GM18861 (cell line): Measurements from ENCODE around the gene POLR2J3.
A peak's percentile ranks its signal among the peaks of the same experiment; 100 is the strongest.
"Not testable (repeated sequence)": the region's sequence is repeated elsewhere in the genome, so short reads cannot be mapped to it uniquely, and the experiment has no call there.

Experiments
- ATAC-seq: cut with Tn5 transposase; IDR thresholded peaks from one replicate; pipeline ENCODE4 v1.9.1; 2021; ENCODE audit not compliant: unreplicated experiment

Gene POLR2J3

DNA sequence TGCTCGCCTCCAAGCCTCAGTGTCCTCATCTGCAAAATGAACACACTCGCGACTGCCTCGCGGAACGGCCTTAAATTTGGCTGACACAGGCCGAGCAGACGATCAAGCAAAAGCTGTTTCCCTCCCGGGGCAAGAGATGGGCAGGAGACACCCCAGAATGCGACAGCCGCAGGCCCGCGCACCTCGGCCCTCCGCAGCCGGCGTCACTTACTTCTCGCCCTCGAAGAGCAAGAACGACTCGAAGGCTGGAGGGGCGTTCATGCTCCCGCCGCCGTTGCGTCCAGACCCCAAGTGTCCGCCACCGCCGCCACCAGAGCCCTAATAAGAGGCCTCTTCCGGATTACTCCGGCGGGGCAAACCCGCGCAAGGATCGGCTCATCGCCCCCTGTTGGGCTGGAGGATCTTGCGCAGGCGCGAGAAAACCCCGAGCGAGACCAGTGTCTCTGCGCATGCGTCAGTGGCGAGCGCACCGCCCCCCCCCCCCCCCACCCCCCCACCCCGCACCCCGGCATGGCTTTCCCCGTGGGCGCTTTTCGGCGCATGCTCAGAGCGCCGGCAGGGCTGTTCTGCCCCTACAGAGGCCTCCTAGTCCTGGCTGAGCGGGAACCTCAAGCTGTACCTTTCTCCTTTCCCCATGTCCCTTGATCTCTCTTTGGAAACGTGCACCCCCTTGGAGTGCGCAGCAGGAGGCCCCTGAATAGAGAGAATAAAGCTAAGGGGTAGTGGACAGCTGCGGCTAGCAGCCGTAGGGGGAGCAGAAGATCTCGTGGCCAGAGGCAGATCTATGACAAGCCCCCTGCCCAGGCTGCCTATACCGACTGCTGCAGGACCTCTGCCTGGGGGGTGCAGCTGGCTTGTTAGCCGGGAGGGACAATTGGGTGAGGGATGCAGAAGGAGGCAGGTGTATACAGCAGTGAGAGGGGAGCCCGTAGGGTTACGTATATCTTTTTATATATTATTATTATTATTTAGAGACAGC lies at the start of gene POLR2J3:
Gene POLR2J3, minus strand, starts transcription at position 323 of the 979 bp plus-strand sequence. Its CDS starts 62 bp downstream, at position 261.
- ATAC-seq: peak; percentile 92

DNA sequence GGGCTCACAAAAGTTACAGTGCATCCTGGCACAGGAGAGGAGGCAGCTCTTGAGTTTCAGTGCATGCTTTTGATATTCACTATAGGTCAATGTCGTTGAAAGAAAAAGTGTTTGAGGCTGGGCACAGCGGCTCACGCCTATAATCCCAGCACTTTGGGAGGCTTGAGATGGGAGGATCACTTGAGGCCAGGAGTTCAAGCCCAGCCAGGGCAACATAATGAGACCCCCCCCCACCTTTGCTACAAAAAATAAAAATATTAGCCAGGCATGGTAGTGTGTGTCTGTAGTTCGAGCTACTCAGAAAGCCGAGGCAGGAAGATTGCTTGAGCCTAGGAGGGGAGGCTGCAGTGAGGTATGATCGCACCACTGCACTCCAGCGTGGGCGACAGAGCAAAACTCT lies 45.7 kb upstream of the POLR2J3 start:
- ATAC-seq: not testable (repeated sequence)

DNA sequence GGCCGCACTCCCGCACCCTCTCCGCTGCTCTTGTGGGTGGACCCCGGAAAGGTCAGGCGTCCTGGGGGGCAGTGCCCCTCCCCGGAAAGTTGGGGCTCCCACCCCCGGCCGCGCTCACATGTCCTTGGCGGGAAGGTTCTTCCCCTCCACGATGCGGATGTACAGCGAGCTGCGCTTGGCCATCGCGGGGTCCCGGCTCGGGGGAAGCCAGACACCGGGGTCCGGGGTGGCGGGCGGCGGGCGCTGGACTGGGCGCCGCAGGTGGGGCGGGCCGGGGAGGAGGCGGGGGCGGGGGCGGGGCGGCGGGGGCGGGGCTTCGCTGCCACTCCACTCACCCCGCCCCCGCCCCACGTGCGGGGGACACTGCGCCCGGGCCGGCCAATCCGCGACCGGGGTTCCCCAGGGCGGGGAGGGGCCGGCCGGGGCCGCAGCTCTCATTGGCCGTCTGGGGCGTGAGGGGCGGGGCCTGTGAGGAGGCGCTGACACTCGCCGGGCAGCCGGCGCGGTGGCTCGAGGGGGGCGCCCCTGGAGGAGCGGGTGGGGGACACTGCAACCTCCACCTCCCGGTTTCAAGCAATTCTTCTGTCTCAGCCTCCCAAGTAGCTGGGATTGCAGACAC lies 44.2 kb upstream of the POLR2J3 start, which contains the start of gene RASA4:
Gene RASA4, minus strand, starts transcription at position 250 of the 619 bp plus-strand sequence. Its CDS starts 67 bp downstream, at position 183.
- peak; percentile 31 for ATAC-seq

DNA sequence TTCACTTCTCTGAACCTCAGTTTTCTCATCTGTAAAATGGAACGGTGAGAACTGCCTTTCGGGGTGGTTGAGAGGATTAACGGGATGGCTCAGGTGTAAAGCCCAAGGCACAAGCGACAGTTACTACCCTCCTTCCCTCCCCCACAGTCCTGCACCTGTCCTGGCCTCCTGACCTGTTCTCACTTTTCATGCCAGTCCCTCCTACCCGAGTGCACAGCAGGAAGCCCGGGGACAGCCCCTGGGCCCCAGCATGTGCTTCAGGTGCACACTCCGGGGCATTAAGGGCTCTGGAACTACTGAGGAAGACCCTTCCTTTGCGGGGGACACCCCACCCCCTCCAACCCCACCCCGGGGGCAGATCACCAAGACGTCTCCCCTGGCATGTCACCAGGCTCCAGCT lies 43.5 kb upstream of the POLR2J3 start:
- ATAC-seq: not testable (repeated sequence)

DNA sequence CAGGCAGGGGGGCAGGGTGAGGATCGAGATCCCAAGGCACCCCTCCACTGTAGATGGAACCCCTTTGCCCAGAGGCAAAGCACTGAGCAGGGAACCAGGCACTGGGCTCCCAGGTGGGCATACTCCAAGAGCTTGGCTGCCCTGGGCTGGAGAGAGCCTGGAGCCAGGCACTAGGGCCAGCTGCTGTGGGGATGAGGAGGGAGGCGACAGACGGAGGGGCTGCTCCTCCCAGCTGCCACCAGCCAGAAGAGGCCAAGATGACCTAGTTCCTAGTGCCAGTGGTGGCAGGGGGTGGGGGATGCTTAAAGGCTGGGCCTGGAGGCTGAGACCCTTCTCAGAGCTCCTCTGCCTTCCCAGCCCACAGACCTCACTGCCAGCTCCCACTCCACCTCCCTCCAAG lies 42.5 kb upstream of the POLR2J3 start:
- ATAC-seq: not testable (repeated sequence)

DNA sequence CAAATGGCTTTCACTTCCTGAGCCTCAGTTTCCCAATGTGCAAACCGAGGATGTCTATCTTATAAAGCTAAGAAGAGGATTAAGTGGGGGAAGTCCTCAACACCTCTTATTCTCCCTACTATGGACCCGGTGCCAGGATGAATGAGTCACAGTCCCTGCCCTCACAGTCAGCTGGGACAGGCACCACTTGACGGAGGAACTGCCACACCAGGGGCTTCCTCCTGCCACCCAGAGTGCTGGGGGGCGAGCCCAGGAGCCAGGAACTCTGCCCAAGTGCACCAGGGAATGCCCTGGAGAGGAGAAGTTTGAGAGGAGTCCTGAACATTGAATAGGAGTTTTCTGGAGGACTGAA lies 41.9 kb upstream of the POLR2J3 start:
- ATAC-seq: peak; percentile 17

DNA sequence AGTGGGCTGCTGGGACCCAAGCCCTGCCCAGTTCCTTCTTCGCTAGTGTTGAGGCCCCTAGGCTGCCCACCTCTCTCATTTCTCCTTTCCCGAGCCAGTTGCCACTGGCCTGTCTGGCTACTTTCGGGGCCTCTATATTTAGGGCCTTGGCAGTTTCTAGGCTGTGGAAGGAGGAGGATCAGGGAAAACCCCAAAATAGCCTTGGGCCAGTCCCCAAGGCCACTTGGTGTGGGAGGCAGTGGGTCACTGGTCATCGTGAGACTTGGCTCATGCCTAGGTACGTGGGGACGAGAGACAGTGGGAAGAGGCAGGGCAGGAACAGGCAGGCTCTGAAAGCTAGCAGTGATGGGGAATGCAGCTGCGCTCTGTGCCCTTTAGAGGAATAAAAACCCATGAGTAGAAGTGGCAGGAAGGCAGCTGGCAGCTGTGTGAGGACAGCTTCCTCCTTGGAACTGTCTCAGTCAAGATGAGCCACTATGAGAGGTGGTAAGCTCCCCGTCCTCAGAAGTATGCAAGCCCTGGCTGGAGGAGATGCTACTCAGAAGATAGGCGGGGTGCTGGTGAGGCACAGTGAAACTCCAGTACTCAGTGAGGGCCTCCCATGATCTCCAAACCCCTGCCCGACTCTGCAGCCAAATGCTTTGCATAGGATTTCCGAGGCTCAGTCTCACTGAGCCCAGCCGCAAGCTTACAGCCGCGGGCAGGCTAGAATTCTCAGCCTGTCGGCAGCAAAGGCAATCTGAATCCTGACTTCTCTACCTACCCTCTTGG lies 41.4 kb upstream of the POLR2J3 start:
- peak; percentile 63 for ATAC-seq

DNA sequence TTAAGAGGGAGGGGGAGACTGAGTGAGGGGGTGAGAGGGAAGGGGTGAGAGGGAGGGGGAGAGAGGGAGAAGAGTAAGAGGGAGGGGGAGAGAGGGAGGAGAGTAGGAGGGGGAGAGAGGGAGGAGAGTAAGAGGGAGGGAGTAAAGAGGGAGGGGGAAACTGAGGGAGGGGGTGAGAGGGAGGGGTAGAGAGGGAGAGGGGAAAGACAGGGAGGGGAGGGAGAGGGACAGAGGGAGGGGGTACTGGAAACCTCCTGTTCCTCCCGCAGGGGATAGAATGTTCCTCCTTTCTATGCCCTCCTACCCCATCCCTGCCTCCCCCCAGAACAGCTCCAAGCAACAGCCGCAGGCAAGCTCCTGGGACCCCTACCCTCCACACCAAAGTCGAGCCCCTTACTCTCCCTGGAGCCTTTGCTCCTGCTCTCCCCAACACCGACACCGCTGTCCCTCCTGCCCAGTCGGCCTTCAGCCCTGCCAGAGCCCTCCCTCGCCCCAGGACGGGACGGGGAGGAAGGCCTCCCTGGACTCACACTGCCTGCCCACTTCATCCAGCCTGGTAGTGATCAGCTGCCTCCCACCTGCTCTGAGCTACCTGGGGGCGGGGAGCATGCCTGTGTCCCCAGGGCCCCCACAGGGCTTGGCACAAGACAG lies 39.4 kb upstream of the POLR2J3 start:
- ATAC-seq: not testable (repeated sequence)

DNA sequence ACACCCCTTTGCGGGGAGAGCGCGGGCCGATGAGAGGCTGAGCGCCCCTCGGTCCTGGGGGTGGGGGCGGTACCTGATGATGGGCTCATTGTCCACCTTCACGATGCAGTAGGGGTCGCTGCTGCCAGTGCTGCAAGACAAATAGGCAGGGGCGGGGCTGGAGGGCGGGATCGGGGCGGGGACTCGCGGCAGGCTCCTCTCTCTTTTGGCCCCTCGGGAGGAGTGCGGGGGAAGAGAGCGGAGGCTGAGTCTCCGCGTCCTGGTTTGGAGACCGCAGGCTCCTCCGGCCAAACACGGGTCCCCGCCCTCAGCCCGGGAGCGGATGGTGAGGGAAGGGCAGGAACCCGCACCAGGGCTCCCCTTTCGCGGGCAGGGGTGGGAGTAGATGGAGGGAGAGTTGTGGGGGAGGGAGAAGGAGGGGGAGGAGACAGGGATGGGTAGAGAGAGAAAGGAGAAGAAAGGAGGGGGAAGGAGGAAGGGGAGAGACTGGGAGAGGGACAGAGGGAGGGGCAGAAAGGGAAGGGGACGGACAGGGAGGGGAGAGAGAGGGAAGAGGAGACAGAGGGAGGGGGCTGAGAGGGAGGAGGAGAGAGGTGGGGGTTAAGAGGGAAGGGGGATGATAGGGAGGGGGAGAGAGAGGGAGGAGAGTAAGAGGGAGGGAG lies 38.8 kb upstream of the POLR2J3 start:
- ATAC-seq: peak; percentile 16

DNA sequence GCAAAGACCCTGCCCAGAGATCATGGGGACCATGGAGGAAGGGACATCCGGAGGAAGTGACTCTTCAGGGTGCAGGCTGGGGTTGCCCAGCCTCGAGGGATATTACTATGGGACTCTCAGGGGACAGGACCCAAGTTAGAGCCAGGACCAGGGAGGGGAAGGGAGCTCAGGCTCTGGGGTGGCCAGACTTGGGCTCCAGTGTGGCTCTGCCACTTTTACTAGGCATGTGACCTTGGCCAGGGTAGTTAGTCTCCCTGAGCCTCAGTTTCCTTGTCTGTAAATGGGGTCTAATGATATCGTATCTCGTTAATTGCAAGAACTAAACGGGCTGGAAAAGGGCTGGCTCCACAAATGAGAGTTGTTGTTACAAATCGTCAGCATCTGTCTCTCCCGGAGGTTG lies 38.1 kb upstream of the POLR2J3 start:
- not testable (repeated sequence) for ATAC-seq

DNA sequence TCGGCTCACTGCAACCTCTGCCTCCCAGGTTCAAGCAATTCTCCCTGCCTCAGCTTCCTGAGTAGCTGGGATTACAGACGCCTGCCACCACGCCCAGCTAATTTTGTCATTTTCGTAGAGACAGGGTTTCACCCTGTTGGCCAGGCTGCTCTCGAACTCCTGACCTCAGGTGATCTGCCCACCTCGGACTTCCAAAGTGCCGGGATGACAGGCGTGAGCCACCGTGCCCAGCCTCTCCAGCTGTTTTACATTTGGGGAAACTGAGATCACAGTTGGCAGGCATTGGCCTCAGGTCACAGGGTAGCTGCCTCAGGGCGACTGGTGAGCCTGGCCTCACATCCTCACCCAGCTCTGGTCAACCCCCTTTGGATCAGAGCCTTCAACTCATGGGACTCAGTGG lies 37.4 kb upstream of the POLR2J3 start:
- ATAC-seq: not testable (repeated sequence)

DNA sequence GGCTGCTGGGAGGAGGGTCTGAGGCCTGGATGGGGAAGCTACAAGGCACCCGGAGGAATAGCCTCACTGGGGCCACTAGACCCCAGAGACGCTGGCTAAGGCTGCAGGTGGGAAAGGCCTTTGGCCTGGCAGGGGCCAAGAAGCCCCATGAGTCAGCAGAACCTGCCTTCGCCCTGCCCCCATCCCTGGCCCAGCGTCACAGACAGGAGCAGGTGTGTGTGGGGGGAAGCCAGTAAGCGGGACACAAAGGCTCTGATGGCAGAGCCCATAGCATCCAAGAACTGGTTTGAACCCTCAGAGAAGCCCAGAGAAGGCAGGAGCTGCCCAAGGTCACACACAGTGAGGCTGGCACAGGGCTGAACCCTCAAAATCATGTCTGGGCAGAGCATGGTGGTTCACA lies 34.5 kb upstream of the POLR2J3 start:
- not testable (repeated sequence) for ATAC-seq

DNA sequence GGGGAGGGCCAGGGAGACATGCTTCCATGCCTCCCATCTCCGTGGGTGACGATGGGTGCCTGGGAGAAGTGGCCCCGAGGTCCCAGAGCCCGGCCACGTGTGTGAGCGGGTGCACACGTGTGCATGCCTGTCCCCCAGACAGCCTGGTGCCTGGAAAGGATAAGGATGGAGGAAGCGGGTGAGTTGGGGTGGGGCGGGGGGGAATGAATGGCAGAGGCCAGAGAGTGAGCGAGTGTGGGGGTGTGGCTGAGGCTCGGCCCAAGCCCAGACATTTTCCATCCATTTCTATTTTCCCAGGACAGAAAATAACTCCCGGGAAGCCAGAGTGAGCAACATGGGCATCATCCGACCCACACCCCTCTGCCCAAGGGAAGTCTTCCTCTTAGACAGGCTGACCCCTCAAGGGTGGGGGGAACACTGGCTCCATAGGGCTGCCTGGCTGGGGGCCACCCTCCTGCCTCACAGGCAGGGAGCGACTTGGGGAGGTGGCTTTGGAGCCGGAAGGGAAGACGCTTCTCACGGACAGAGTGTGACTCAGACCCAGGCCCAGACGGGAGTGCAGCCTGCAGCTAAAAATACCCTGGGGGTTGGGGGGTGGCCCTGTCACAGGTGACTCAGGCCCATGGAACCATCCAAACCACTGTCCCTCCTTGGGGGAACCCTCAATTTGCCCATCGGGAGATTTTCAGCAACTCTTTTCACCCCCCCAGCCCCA lies 32.2 kb upstream of the POLR2J3 start:
- ATAC-seq: not testable (repeated sequence)

DNA sequence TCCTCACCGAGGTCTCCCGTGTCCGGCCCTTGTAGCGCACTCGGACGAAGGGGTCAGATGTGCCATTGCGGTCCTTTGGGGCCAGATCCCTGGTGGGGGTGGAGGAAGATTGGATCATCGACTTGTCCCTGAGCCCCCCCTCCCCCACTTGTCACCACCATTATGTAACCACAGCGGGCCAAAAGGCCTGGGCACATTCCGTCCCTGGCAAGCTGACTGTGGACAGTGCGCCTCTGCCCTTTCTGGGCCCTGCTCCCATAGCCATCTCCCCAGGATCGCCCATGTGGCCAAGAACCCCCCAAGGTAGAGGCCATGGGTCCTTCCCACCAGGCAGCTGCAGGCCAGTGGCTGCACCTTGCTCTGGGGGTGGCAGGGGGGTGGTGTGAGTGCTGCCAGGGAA lies 29.9 kb upstream of the POLR2J3 start:
- ATAC-seq: not testable (repeated sequence)

DNA sequence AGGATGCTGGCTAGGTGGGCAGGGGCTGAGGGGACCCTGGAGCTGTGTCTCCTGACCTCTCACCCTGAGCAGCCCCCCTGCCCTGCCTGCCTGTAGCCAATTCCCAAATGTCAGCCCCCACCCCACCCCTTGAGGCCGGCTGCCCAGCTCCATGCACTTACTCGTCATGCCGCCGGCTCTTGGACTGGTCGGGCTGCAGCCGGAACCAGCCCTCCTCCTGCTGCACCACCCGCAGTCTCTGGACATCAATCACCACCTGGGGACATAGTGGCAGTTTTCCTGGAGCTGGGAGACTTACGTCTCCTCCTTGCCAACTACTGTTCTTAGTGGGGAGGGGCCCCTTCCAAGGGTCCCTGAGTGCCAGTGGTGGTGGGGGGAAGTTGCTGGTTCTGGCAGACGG lies 27.3 kb upstream of the POLR2J3 start:
- not testable (repeated sequence) for ATAC-seq

DNA sequence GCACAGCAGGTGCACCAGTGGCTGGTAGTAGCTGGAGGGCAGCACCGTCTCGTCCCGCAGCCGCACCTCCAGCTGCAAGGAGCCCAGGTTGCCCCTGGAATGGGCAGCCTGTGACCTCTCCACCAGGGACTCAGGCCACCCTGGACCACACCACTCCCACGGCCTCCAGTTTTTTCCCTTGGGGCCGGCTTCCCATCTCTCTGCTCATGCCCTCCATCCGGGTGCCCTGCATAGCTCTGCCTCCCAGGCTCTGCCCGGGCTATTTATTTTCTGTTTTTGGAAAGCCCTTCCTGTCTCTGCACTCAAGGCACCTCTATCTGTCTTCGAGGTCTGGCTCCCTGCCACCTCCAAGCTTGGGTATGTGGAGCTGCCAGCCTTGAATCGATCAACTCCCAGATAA lies 23.7 kb upstream of the POLR2J3 start:
- ATAC-seq: not testable (repeated sequence)

DNA sequence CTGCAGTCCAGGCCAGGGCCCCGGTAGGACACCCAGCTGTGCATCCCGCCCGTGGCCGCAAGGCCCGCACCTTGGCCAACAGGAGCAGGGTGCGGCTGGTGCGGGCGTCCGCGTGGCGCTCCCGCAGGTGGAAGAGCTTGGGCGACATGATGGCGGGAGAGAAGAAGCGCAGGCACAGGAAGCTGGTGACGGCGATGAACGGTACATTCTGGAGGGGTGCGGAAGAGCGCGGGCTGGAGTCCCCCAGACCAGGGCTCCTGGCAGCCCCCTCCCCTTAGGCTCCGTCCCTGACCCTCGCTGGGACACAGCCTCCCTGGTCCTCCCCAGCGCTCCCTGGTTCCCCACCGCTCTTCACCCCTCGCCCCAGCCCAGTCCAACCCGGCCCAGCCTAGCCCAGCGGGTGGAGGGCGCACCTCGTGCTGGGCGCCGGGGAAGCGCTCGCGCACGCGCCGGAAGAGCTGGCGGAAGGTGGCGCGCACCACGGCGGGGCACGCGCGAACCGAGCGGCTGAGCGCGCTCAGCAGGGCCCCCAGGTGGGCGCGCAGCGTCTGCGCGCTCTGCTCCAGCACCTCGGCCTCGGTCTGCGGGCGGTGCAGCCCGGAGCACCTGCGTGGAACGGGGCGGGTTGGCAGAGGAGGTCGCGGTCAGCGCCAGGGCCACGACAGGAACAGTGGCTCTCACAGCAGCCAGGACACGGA lies 21.4 kb upstream of the POLR2J3 start:
- peak; percentile 75 for ATAC-seq

DNA sequence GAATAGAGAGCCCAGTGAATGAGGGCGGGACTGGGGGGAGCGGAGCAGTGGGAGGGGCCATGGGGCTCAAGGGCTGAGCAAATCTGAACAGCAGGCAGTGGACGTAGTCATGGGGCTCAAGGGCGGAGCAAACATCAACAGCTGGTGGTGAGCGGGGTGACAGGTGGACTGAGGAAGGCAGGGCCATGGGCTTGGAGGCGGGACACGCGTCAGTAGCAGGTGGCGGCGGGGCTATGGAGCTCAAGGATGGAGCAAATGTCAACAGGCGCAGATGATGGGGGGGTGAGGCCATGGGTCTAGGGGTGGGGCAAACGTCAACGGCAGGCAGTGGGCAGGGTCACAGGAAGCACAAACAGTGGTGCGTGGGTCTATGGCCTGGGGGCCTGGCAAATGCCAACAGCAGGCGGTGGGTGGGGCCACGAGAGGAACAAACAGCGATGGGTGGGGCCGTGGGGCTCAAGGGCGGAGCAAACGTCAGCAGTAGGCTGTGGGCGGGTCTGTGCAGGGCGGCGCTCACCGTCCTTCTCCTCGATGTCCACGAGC lies 20.2 kb upstream of the POLR2J3 start:
- peak; percentile 26 for ATAC-seq

DNA sequence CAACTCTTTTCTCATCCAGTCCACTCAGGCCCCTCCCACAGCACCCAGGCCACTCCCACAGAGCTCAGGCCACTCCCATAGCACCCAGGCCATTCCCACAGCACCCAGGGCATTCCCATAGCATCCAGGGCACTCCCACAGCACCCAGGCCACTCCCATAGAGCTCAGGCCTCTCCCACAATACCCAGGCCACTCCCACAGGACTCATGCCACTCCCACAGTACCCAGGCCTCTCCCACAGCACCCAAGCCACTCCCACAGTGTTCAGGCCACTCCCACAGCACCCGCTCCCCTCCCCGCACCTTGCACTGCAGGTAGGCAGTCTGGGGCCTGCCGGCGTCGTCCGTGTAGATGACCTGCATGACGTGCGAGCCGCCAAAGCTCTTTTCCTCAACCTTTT lies 17.5 kb upstream of the POLR2J3 start:
- ATAC-seq: peak; percentile 37
